HEK293 (cell line): ENCODE measurements around the gene STIP1.

Experiments
- EGR2 ChIP-seq: fragments of 450-650 bp; formaldehyde crosslinking; IDR thresholded peaks from 2 replicates; pipeline ENCODE4 v1.5.1; 2016; ENCODE audit warnings: low read depth, missing biosample characterization, missing genetic modification characterization
- HOXC10 ChIP-seq: sonication (generic); formaldehyde crosslinking; IDR thresholded peaks from 2 replicates; pipeline ENCODE4 v1.8.1; 2023; ENCODE audit warnings: mild to moderate bottlenecking, missing genetic modification reagents
- HOXD13 ChIP-seq: sonication (generic); formaldehyde crosslinking; IDR thresholded peaks from 2 replicates; pipeline ENCODE4 v1.8.0; 2022; ENCODE audit warnings: missing genetic modification reagents, borderline replicate concordance
- KLF1 ChIP-seq: fragments of 450-650 bp; formaldehyde crosslinking; IDR thresholded peaks from 2 replicates; pipeline ENCODE4 v1.5.1; 2016; ENCODE audit warnings: missing biosample characterization, missing genetic modification characterization
- KLF16 ChIP-seq: fragments of 450-650 bp; formaldehyde crosslinking; IDR thresholded peaks from 2 replicates; pipeline ENCODE4 v1.5.1; 2017; ENCODE audit warnings: missing biosample characterization, missing genetic modification characterization
- KLF8 ChIP-seq: fragments of 450-650 bp; formaldehyde crosslinking; IDR thresholded peaks from 2 replicates; pipeline ENCODE4 v1.5.1; 2016; ENCODE audit warnings: missing biosample characterization, missing genetic modification characterization
- SCRT2 ChIP-seq: fragments of 450-650 bp; formaldehyde crosslinking; IDR thresholded peaks from 2 replicates; pipeline ENCODE4 v1.5.1; 2016; ENCODE audit warnings: missing biosample characterization, missing genetic modification characterization
- SP2 ChIP-seq: fragments of 450-650 bp; formaldehyde crosslinking; IDR thresholded peaks from 2 replicates; pipeline ENCODE4 v1.5.1; 2016; ENCODE audit warnings: missing biosample characterization, missing genetic modification characterization
- SP7 ChIP-seq: fragments of 450-650 bp; formaldehyde crosslinking; IDR thresholded peaks from 2 replicates; pipeline ENCODE4 v1.5.1; 2016; ENCODE audit warnings: missing biosample characterization, missing genetic modification characterization
- TCF7L2 ChIP-seq: IDR thresholded peaks from 2 replicates; pipeline ENCODE4 v1.6.1; 2011; ENCODE audit warnings: low read depth, mild to moderate bottlenecking, inconsistent platforms, low read length, moderate library complexity, borderline replicate concordance
- ZBTB1 ChIP-seq: fragments of 450-650 bp; formaldehyde crosslinking; IDR thresholded peaks from 2 replicates; pipeline ENCODE4 v1.5.1; 2016; ENCODE audit warnings: missing biosample characterization, missing genetic modification characterization
- ZBTB20 ChIP-seq: fragments of 450-650 bp; formaldehyde crosslinking; IDR thresholded peaks from 2 replicates; pipeline ENCODE4 v1.5.1; 2016; ENCODE audit warnings: missing biosample characterization, missing genetic modification characterization
- ZBTB48 ChIP-seq: fragments of 450-650 bp; formaldehyde crosslinking; IDR thresholded peaks from 2 replicates; pipeline ENCODE4 v1.5.1; 2016; ENCODE audit warnings: missing biosample characterization, missing genetic modification characterization
- ZEB2 ChIP-seq: fragments of 450-650 bp; formaldehyde crosslinking; IDR thresholded peaks from 2 replicates; pipeline ENCODE4 v1.5.1; 2016; ENCODE audit warnings: missing biosample characterization, missing genetic modification characterization
- ZFHX2 ChIP-seq: fragments of 450-650 bp; formaldehyde crosslinking; conservative IDR thresholded peaks from 2 replicates; pipeline ENCODE4 v1.5.1; 2016; ENCODE audit warnings: missing biosample characterization, missing genetic modification characterization
- ZNF157 ChIP-seq: fragments of 450-650 bp; formaldehyde crosslinking; IDR thresholded peaks from 2 replicates; pipeline ENCODE4 v1.5.1; 2016; ENCODE audit warnings: missing biosample characterization, missing genetic modification characterization
- ZNF169 ChIP-seq: fragments of 450-650 bp; formaldehyde crosslinking; IDR thresholded peaks from 2 replicates; pipeline ENCODE4 v1.5.1; 2016; ENCODE audit warnings: missing biosample characterization, missing genetic modification characterization
- ZNF2 ChIP-seq: fragments of 450-650 bp; formaldehyde crosslinking; IDR thresholded peaks from 2 replicates; pipeline ENCODE4 v1.5.1; 2016; ENCODE audit warnings: missing biosample characterization, missing genetic modification characterization
- ZNF37A ChIP-seq: fragments of 450-650 bp; IDR thresholded peaks from 2 replicates; pipeline ENCODE4 v1.5.1; 2018; ENCODE audit warnings: missing biosample characterization, missing genetic modification characterization
- ZNF391 ChIP-seq: fragments of 450-650 bp; formaldehyde crosslinking; IDR thresholded peaks from 2 replicates; pipeline ENCODE4 v1.5.1; 2016; ENCODE audit warnings: low read depth, missing biosample characterization, missing genetic modification characterization, borderline replicate concordance
- ZNF423 ChIP-seq: fragments of 450-650 bp; formaldehyde crosslinking; IDR thresholded peaks from 2 replicates; pipeline ENCODE4 v1.5.1; 2016; ENCODE audit warnings: missing biosample characterization, missing genetic modification characterization
- ZNF48 ChIP-seq: fragments of 450-650 bp; formaldehyde crosslinking; IDR thresholded peaks from 2 replicates; pipeline ENCODE4 v1.5.1; 2016; ENCODE audit warnings: missing biosample characterization, missing genetic modification characterization
- ZNF501 ChIP-seq: fragments of 450-650 bp; formaldehyde crosslinking; IDR thresholded peaks from 2 replicates; pipeline ENCODE4 v1.5.1; 2016; ENCODE audit warnings: missing biosample characterization, missing genetic modification characterization
- ZNF544 ChIP-seq: fragments of 450-650 bp; formaldehyde crosslinking; IDR thresholded peaks from 2 replicates; pipeline ENCODE4 v1.5.0; 2017; ENCODE audit warnings: missing biosample characterization, missing genetic modification characterization
- ZNF548 ChIP-seq: fragments of 450-650 bp; formaldehyde crosslinking; IDR thresholded peaks from 2 replicates; pipeline ENCODE4 v1.5.1; 2016; ENCODE audit warnings: missing biosample characterization, missing genetic modification characterization
- ZNF549 ChIP-seq: fragments of 450-650 bp; IDR thresholded peaks from 2 replicates; pipeline ENCODE4 v1.5.1; 2018; ENCODE audit warnings: missing biosample characterization, missing genetic modification characterization, mild to moderate bottlenecking, inconsistent platforms, moderate library complexity
- ZNF623 ChIP-seq: fragments of 450-650 bp; formaldehyde crosslinking; IDR thresholded peaks from 2 replicates; pipeline ENCODE4 v1.5.1; 2016; ENCODE audit warnings: missing biosample characterization, missing genetic modification characterization
- ZNF654 ChIP-seq: fragments of 450-650 bp; formaldehyde crosslinking; IDR thresholded peaks from 2 replicates; pipeline ENCODE4 v1.5.1; 2016; ENCODE audit warnings: low read depth, missing biosample characterization, missing genetic modification characterization
- ZNF670 ChIP-seq: fragments of 450-650 bp; formaldehyde crosslinking; IDR thresholded peaks from 2 replicates; pipeline ENCODE4 v1.5.1; 2016; ENCODE audit warnings: missing biosample characterization, missing genetic modification characterization, low read depth
- ZXDB ChIP-seq: fragments of 450-650 bp; formaldehyde crosslinking; IDR thresholded peaks from 2 replicates; pipeline ENCODE4 v1.5.1; 2016; ENCODE audit warnings: missing biosample characterization, missing genetic modification characterization
- TF ChIP-seq, protein P1 (sequence below): fragments of 450-650 bp; IDR thresholded peaks from 2 replicates; pipeline ENCODE4 v1.5.1; 2018; ENCODE audit warnings: missing biosample characterization, mild to moderate bottlenecking, missing genetic modification characterization
- TF ChIP-seq, protein P2 (sequence below): fragments of 450-650 bp; formaldehyde crosslinking; IDR thresholded peaks from 2 replicates; pipeline ENCODE4 v1.5.1; 2016; ENCODE audit warnings: missing biosample characterization, missing genetic modification characterization
- TF ChIP-seq, protein P3 (sequence below): fragments of 450-650 bp; formaldehyde crosslinking; IDR thresholded peaks from 2 replicates; pipeline ENCODE4 v1.5.1; 2016; ENCODE audit warnings: missing biosample characterization, missing genetic modification characterization
- TF ChIP-seq, protein P4 (sequence below): fragments of 450-650 bp; formaldehyde crosslinking; IDR thresholded peaks from 2 replicates; pipeline ENCODE4 v1.5.1; 2016; ENCODE audit warnings: missing biosample characterization, missing genetic modification characterization

STIP1 gene

DNA sequence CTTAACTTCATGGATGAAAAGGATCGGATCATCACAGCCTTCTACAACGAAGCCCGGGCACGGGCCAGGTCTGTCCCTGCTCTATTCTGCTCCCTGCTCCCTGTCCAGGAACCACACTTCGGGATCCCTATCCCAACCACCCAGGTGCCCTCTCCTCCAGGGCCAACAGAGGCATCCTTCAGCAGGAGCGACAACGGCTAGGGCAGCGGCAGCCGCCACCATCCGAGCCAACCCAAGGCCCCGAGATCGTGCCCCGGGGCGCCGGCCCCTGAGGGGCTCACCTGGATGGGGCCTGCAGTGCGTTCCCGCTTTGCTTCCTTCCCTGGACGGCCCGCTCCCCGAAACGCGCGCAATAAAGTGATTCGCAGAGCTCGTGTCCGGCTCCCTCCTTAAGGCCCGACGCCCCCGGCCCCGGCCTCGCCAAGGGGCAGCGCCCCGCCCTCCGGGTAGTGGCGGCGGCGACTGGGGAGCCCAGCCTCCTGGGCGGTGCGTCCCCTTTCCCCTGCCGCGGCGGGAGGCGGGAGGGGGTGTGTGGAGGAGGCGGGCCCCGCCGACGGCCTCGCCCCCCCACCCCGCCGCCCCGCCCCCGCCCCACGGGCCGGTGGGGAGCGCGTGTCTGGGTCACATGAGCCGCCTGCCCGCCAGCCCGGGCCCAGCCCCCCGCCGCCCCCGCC, 48.1 kb downstream of the STIP1 start, which contains the start of gene VEGFB (continued):
- no peak for TF ChIP-seq KLF8 (tag by site-specific recombination)
- TF ChIP-seq ZFHX2 (tag by site-specific recombination), result peak; percentile 53
- no peak for TF ChIP-seq ZNF548 (tag by site-specific recombination)
- no peak for TF ChIP-seq HOXD13 (CRISPR knock-in tag)
- 0 out of 2 replicates have a peak, but pooled peaks have one; percentile 32 for TF ChIP-seq ZNF2 (tag by site-specific recombination)
- TF ChIP-seq, protein P1, sequence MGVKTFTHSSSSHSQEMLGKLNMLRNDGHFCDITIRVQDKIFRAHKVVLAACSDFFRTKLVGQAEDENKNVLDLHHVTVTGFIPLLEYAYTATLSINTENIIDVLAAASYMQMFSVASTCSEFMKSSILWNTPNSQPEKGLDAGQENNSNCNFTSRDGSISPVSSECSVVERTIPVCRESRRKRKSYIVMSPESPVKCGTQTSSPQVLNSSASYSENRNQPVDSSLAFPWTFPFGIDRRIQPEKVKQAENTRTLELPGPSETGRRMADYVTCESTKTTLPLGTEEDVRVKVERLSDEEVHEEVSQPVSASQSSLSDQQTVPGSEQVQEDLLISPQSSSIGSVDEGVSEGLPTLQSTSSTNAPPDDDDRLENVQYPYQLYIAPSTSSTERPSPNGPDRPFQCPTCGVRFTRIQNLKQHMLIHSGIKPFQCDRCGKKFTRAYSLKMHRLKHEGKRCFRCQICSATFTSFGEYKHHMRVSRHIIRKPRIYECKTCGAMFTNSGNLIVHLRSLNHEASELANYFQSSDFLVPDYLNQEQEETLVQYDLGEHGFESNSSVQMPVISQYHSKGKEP (tag by site-specific recombination), result no peak
- TF ChIP-seq ZNF37A, result no peak
- no peak for TF ChIP-seq ZBTB1 (tag by site-specific recombination)
- TF ChIP-seq, protein P2, sequence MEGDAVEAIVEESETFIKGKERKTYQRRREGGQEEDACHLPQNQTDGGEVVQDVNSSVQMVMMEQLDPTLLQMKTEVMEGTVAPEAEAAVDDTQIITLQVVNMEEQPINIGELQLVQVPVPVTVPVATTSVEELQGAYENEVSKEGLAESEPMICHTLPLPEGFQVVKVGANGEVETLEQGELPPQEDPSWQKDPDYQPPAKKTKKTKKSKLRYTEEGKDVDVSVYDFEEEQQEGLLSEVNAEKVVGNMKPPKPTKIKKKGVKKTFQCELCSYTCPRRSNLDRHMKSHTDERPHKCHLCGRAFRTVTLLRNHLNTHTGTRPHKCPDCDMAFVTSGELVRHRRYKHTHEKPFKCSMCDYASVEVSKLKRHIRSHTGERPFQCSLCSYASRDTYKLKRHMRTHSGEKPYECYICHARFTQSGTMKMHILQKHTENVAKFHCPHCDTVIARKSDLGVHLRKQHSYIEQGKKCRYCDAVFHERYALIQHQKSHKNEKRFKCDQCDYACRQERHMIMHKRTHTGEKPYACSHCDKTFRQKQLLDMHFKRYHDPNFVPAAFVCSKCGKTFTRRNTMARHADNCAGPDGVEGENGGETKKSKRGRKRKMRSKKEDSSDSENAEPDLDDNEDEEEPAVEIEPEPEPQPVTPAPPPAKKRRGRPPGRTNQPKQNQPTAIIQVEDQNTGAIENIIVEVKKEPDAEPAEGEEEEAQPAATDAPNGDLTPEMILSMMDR, result peak; percentile 22; the same call in 1 of the 2 replicates
- TF ChIP-seq ZNF623, result no peak
- no peak for TF ChIP-seq SCRT2 (tag by site-specific recombination)
- no peak for TF ChIP-seq KLF16
- TF ChIP-seq ZEB2 (tag by site-specific recombination), result peak; percentile 74; the same call in 1 of the 2 replicates
- TF ChIP-seq ZNF48 (tag by site-specific recombination), result no peak
- TF ChIP-seq ZBTB48 (tag by site-specific recombination), result peak; percentile 64
- no peak for TF ChIP-seq ZNF391 (tag by site-specific recombination)
- no peak for TF ChIP-seq ZNF654
- no peak for TF ChIP-seq ZNF501 (tag by site-specific recombination)
- peak; percentile 60; the same call in 1 of the 2 replicates for TF ChIP-seq ZXDB (tag by site-specific recombination)
- peak; percentile 46 for TF ChIP-seq SP2 (tag by site-specific recombination)
- 0 out of 2 replicates have a peak, but pooled peaks have one; percentile 13 for TF ChIP-seq ZNF423
- TF ChIP-seq SP7 (tag by site-specific recombination), result peak; percentile 39; the same call in 1 of the 2 replicates
- no peak for TF ChIP-seq ZNF544 (tag by site-specific recombination)
- peak; percentile 19; the same call in 1 of the 2 replicates for TF ChIP-seq EGR2
- no peak for TF ChIP-seq HOXC10 (CRISPR knock-in tag)
- TF ChIP-seq KLF1, result peak; percentile 26; the same call in 1 of the 2 replicates
- no peak for TF ChIP-seq ZNF157 (tag by site-specific recombination)
- TF ChIP-seq, protein P3, sequence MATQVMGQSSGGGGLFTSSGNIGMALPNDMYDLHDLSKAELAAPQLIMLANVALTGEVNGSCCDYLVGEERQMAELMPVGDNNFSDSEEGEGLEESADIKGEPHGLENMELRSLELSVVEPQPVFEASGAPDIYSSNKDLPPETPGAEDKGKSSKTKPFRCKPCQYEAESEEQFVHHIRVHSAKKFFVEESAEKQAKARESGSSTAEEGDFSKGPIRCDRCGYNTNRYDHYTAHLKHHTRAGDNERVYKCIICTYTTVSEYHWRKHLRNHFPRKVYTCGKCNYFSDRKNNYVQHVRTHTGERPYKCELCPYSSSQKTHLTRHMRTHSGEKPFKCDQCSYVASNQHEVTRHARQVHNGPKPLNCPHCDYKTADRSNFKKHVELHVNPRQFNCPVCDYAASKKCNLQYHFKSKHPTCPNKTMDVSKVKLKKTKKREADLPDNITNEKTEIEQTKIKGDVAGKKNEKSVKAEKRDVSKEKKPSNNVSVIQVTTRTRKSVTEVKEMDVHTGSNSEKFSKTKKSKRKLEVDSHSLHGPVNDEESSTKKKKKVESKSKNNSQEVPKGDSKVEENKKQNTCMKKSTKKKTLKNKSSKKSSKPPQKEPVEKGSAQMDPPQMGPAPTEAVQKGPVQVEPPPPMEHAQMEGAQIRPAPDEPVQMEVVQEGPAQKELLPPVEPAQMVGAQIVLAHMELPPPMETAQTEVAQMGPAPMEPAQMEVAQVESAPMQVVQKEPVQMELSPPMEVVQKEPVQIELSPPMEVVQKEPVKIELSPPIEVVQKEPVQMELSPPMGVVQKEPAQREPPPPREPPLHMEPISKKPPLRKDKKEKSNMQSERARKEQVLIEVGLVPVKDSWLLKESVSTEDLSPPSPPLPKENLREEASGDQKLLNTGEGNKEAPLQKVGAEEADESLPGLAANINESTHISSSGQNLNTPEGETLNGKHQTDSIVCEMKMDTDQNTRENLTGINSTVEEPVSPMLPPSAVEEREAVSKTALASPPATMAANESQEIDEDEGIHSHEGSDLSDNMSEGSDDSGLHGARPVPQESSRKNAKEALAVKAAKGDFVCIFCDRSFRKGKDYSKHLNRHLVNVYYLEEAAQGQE (tag by site-specific recombination), result no peak
- TF ChIP-seq, protein P4, sequence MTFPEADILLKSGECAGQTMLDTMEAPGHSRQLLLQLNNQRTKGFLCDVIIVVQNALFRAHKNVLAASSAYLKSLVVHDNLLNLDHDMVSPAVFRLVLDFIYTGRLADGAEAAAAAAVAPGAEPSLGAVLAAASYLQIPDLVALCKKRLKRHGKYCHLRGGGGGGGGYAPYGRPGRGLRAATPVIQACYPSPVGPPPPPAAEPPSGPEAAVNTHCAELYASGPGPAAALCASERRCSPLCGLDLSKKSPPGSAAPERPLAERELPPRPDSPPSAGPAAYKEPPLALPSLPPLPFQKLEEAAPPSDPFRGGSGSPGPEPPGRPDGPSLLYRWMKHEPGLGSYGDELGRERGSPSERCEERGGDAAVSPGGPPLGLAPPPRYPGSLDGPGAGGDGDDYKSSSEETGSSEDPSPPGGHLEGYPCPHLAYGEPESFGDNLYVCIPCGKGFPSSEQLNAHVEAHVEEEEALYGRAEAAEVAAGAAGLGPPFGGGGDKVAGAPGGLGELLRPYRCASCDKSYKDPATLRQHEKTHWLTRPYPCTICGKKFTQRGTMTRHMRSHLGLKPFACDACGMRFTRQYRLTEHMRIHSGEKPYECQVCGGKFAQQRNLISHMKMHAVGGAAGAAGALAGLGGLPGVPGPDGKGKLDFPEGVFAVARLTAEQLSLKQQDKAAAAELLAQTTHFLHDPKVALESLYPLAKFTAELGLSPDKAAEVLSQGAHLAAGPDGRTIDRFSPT, result 0 out of 2 replicates have a peak, but pooled peaks have one; percentile 41
- peak; percentile 43; the same call in 1 of the 2 replicates for TF ChIP-seq ZBTB20 (tag by site-specific recombination)
- TF ChIP-seq TCF7L2, result no peak
- no peak for TF ChIP-seq ZNF670
- TF ChIP-seq ZNF169 (tag by site-specific recombination), result no peak
- TF ChIP-seq ZNF549 (tag by site-specific recombination), result no peak
